Stomach (tissue), 9 donors: ENCODE data around the gene NRCAM. TPM values are rescaled to one million over a fixed set of nuclear protein-coding genes. Genes with fewer than 3 reads are reported as not detected.

ENCODE experiments used
- DNase-seq, 2 donors: peaks; one replicate each; pipeline versions ENCODE4 v3.0.0 to v3.0.0-alpha.2; 2013 to 2019
- H3K27ac ChIP-seq, 5 donors: fragments of 200-600 bp in 4 of 5; sonication (generic) in 4 of 5; one replicate each; pipeline ENCODE4 v1.5.1; 2013 to 2019; ENCODE audit warnings: mild to moderate bottlenecking in 1 of 5, moderate library complexity in 1 of 5
- H3K27me3 ChIP-seq, 3 donors: fragments of 200-600 bp; sonication (generic); one replicate each; pipeline ENCODE4 v1.5.1; 2017 to 2019; ENCODE audit warnings: mixed run types in 1 of 3
- H3K36me3 ChIP-seq, 4 donors: fragments of 200-600 bp; sonication (generic); 1 replicate in 3 of 4; 2 replicates in 1 of 4; pipeline ENCODE4 v1.5.1; 2016 to 2019
- H3K4me1 ChIP-seq, 4 donors: fragments of 200-600 bp; sonication (generic); one replicate each; pipeline ENCODE4 v1.5.1; 2016 to 2019
- H3K4me3 ChIP-seq, 4 donors: fragments of 200-600 bp; sonication (generic) in 3 of 4; one replicate each; pipeline ENCODE4 v1.5.1; 2016 to 2019; ENCODE audit warnings: mild to moderate bottlenecking in 1 of 4
- H3K9me3 ChIP-seq, 4 donors: fragments of 200-600 bp; sonication (generic); one replicate each; pipeline ENCODE4 v1.5.1; 2016 to 2019
- CTCF ChIP-seq, 7 experiments: fragments of 450-650 bp in 4 of 7; fragments of 200-600 bp in 3 of 7; sonication (generic) in 3 of 7; IDR thresholded peaks; one replicate each; pipeline ENCODE4 v1.5.1; 2016 to 2019; ENCODE audit warnings: antibody characterized with exemption in 7 of 7, control low read depth in 2 of 7, mild to moderate bottlenecking in 1 of 7
- EP300 ChIP-seq: sonication (generic); formaldehyde crosslinking; IDR thresholded peaks from one replicate; pipeline ENCODE4 v1.6.1; 2017; ENCODE audit warnings: antibody characterized with exemption
- POLR2A ChIP-seq, 4 donors: fragments of 450-650 bp; IDR thresholded peaks; one replicate each; pipeline ENCODE4 v1.6.1; 2016; ENCODE audit warnings: antibody characterized with exemption in 4 of 4, control low read depth in 2 of 4, mild to moderate bottlenecking in 1 of 4, moderate library complexity in 1 of 4
- POLR2AphosphoS5 ChIP-seq, 3 donors: sonication (generic); formaldehyde crosslinking; IDR thresholded peaks; one replicate each; pipeline ENCODE4 v1.6.1; 2016; ENCODE audit warnings: antibody characterized with exemption in 3 of 3
- WGBS, 5 donors: extraction: QIAGEN DNeasy Blood & Tissue Kit in 3 of 5; methylation state at CpG; one replicate each; pipeline versions ENCODE4 v1.1.5 to v1.1.7; 2013 to 2018; 5-methylcytosine and 5-hydroxymethylcytosine counted together
- intact Hi-C: fragments of 100-400 bp; cut with DNase I; formaldehyde crosslinking; loops from one replicate; pipeline ENCODE4 v1.15.1; 2023; ENCODE audit warnings: low total_unique reads
- polyA plus RNA-seq, 3 donors: library from polyadenylated mRNA; stranded (reverse); fragments of 200-250 nt; gene quantifications; one replicate each; pipeline ENCODE4 v1.2.3, GENCODE V29; 2013
- total RNA-seq, 5 donors: library from RNA; depleted of rRNA; stranded (reverse); fragments of >200 nt; gene quantifications; one replicate each; pipeline versions ENCODE4 v1.1.0 to v1.2.3, GENCODE V29; 2014 to 2016
- donor health status: healthy with polysubstance abuse.
- donor health status: Bipolar disorder and iron deficiency.
- donor health status: healthy.

Gene NRCAM
- total and polyA plus RNA-seq, 8 donors, result 1.2 to 9.4 (median 2.3) TPM

- intact Hi-C loops, result no loop called here
- Histone ChIP-seq H3K27ac (no peak overlapping the region), H3K27me3 (no peaks in the 10 kb centered on the region), H3K36me3 (no peaks in the 10 kb centered on the region), H3K4me3 (no peak overlapping the region), H3K4me1 (peaks cover 0 to 10% (median 3%) of the 10 kb centered on the region in 4 donors), H3K9me3 (no peaks in the 10 kb centered on the region)
- 78 to 87% (median 82%) methylated on average over 7 of the region's 7 CpGs for WGBS, 5 donors
- no peak for TF ChIP-seq CTCF (IDR thresholded peaks at IDR 0.05)
- no peak for TF ChIP-seq EP300
- TF ChIP-seq POLR2AphosphoS5 (IDR thresholded peaks at IDR 0.05), result no peak
- no peak for TF ChIP-seq POLR2A (IDR thresholded peaks at IDR 0.05)
- no peak for DNase-seq
These were observed 163.1 kb downstream of the NRCAM start for GRCh38 chr7:108293149-108293612.

GRCh38 chr7:108292541-108292940, 163.7 kb downstream of the NRCAM start:
- Histone ChIP-seq H3K9me3 (no peaks in the 10 kb centered on the region), H3K36me3 (no peaks in the 10 kb centered on the region), H3K4me3 (no peak overlapping the region), H3K27ac (no peak overlapping the region), H3K27me3 (no peaks in the 10 kb centered on the region), H3K4me1 (peaks cover 0 to 10% (median 3%) of the 10 kb centered on the region in 4 donors)
- DNase-seq, result no peak
- intact Hi-C loops, result no loop called here
- no peak for TF ChIP-seq POLR2A (IDR thresholded peaks at IDR 0.05)
- no peak for TF ChIP-seq POLR2AphosphoS5 (IDR thresholded peaks at IDR 0.05)
- no peak for TF ChIP-seq CTCF (IDR thresholded peaks at IDR 0.05)
- no peak for TF ChIP-seq EP300
- 59 to 81% (median 76%) methylated on average over 3 of the region's 3 CpGs for WGBS, 5 donors

GRCh38 chr7:108291791-108292440, 164.3 kb downstream of the NRCAM start:
- Histone ChIP-seq H3K4me1 (peaks cover 0 to 10% (median 3%) of the 10 kb centered on the region in 4 donors), H3K27ac (no peak overlapping the region), H3K4me3 (no peak overlapping the region), H3K27me3 (no peaks in the 10 kb centered on the region), H3K9me3 (no peaks in the 10 kb centered on the region), H3K36me3 (no peaks in the 10 kb centered on the region)
- intact Hi-C loops, result no loop called here
- no peak for TF ChIP-seq CTCF (IDR thresholded peaks at IDR 0.05)
- TF ChIP-seq POLR2AphosphoS5 (IDR thresholded peaks at IDR 0.05), result no peak
- no peak for TF ChIP-seq EP300
- no peak for TF ChIP-seq POLR2A (IDR thresholded peaks at IDR 0.05)
- no peak for DNase-seq
- WGBS, 5 donors, result 73 to 89% (median 84%) methylated on average over 5 of the region's 5 CpGs

GRCh38 chr7:108291152-108291508, 165.1 kb downstream of the NRCAM start:
- TF ChIP-seq POLR2A (IDR thresholded peaks at IDR 0.05) (no peak), EP300 (no peak), CTCF (IDR thresholded peaks at IDR 0.05) (no peak), POLR2AphosphoS5 (IDR thresholded peaks at IDR 0.05) (no peak)
- Histone ChIP-seq H3K36me3 (no peaks in the 10 kb centered on the region), H3K27ac (no peak overlapping the region), H3K9me3 (no peaks in the 10 kb centered on the region), H3K4me1 (peaks cover 0 to 10% (median 3%) of the 10 kb centered on the region in 4 donors), H3K27me3 (no peaks in the 10 kb centered on the region), H3K4me3 (no peak overlapping the region)
- intact Hi-C loops, result no loop called here
- DNase-seq, result no peak
- WGBS, 5 donors, result 81 to 92% (median 89%) methylated on average over 1 of the region's 1 CpG
